Measurements from ENCODE around the gene ST6GALNAC1. TPM values are rescaled to one million over a fixed set of nuclear protein-coding genes. Genes with fewer than 3 reads are reported as not detected.

Gene ST6GALNAC1
- total and polyA plus RNA-seq, 2 of the 13 experiments (the other 11 are each of a cell fraction or from before 2014, with no cell fraction given): not detected

DNA sequence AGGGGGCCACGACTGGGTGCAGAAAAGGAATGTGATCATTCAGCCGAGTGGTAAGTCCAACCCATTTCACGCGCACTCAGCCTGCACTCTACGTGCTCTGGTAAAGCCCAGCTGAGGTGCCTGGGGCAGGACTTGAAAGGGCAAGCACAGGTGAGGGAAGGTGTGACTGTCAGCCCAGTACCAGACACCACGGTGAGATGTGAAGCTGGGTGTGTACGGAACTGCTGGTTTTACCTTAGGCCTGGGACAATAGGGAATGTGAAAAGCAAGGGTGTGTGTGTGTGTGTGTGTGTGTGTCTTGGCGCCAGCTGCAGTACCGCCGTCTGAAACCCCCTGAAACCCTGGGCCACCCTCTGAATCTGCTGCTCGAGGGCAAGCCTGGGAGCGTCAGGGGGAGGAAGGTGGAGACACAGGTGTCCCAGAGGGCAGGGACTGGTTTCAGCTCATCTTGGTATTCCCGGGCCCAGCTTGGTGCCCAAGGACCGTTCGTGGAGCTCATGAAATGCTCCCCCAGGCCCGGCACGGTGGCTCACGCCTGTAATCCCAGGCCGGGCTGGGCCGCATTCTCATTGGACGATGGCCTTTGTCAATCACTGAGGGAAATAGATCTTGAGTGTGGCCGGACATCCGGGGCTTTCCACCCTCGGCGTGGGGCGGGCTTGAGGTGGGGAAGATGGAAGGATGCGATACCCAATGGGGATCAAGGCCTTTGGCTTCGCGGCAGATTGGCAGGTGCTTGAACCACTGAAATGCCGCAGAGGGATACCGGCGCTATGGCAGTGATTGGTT is 27.8 kb upstream of the ST6GALNAC1 start (continued):
- peak; percentile 73; the same call in 1 of the 2 replicates for TF ChIP-seq ETV5 (CRISPR knock-in tag; IDR thresholded peaks at IDR 0.05; ENCODE audit: borderline replicate concordance)
- TF ChIP-seq ZNF543 (CRISPR knock-in tag; IDR thresholded peaks at IDR 0.05): no peak
- TF ChIP-seq ZC3H4 (CRISPR knock-in tag; IDR thresholded peaks at IDR 0.05; ENCODE audit: borderline replicate concordance): no peak
- peak; percentile 33; the same call in 1 of the 2 replicates for TF ChIP-seq MEIS2 (CRISPR knock-in tag; IDR thresholded peaks at IDR 0.05)
- no peak for TF ChIP-seq CBX2 (IDR thresholded peaks at IDR 0.05; ENCODE audit: low read depth, low read length)
- 0 out of 2 replicates have a peak, but pooled peaks have one; percentile 55 for TF ChIP-seq CBX2 (CRISPR knock-in tag; IDR thresholded peaks at IDR 0.05; ENCODE audit: low read depth)
- TF ChIP-seq KDM6A (CRISPR knock-in tag; IDR thresholded peaks at IDR 0.05; ENCODE audit: low read depth): peak; percentile 30; the same call in 1 of the 2 replicates
- TF ChIP-seq ZNF672 (CRISPR knock-in tag; IDR thresholded peaks at IDR 0.05): no peak
- TF ChIP-seq, protein P1, sequence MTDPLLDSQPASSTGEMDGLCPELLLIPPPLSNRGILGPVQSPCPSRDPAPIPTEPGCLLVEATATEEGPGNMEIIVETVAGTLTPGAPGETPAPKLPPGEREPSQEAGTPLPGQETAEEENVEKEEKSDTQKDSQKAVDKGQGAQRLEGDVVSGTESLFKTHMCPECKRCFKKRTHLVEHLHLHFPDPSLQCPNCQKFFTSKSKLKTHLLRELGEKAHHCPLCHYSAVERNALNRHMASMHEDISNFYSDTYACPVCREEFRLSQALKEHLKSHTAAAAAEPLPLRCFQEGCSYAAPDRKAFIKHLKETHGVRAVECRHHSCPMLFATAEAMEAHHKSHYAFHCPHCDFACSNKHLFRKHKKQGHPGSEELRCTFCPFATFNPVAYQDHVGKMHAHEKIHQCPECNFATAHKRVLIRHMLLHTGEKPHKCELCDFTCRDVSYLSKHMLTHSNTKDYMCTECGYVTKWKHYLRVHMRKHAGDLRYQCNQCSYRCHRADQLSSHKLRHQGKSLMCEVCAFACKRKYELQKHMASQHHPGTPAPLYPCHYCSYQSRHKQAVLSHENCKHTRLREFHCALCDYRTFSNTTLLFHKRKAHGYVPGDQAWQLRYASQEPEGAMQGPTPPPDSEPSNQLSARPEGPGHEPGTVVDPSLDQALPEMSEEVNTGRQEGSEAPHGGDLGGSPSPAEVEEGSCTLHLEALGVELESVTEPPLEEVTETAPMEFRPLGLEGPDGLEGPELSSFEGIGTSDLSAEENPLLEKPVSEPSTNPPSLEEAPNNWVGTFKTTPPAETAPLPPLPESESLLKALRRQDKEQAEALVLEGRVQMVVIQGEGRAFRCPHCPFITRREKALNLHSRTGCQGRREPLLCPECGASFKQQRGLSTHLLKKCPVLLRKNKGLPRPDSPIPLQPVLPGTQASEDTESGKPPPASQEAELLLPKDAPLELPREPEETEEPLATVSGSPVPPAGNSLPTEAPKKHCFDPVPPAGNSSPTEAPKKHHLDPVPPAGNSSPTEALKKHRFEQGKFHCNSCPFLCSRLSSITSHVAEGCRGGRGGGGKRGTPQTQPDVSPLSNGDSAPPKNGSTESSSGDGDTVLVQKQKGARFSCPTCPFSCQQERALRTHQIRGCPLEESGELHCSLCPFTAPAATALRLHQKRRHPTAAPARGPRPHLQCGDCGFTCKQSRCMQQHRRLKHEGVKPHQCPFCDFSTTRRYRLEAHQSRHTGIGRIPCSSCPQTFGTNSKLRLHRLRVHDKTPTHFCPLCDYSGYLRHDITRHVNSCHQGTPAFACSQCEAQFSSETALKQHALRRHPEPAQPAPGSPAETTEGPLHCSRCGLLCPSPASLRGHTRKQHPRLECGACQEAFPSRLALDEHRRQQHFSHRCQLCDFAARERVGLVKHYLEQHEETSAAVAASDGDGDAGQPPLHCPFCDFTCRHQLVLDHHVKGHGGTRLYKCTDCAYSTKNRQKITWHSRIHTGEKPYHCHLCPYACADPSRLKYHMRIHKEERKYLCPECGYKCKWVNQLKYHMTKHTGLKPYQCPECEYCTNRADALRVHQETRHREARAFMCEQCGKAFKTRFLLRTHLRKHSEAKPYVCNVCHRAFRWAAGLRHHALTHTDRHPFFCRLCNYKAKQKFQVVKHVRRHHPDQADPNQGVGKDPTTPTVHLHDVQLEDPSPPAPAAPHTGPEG (CRISPR knock-in tag; IDR thresholded peaks at IDR 0.05): peak; percentile 74; the same call in 1 of the 2 replicates
- TF ChIP-seq GLI4 (CRISPR knock-in tag; IDR thresholded peaks at IDR 0.05; ENCODE audit: borderline replicate concordance): peak; percentile 96; the same call in 1 of the 2 replicates
- TF ChIP-seq SPEN (CRISPR knock-in tag; IDR thresholded peaks at IDR 0.05; ENCODE audit: low read depth): peak; percentile 85
- peak; percentile 13; the same call in 1 of the 2 replicates for TF ChIP-seq SMAD3 (CRISPR knock-in tag; IDR thresholded peaks at IDR 0.05)
- no peak for TF ChIP-seq NFIC (IDR thresholded peaks at IDR 0.05; ENCODE audit: low read length)
- peak; percentile 75 for TF ChIP-seq SRSF1 (optimal IDR thresholded peaks at IDR 0.05; ENCODE audit: low read depth, low read length)
- TF ChIP-seq, protein P2, sequence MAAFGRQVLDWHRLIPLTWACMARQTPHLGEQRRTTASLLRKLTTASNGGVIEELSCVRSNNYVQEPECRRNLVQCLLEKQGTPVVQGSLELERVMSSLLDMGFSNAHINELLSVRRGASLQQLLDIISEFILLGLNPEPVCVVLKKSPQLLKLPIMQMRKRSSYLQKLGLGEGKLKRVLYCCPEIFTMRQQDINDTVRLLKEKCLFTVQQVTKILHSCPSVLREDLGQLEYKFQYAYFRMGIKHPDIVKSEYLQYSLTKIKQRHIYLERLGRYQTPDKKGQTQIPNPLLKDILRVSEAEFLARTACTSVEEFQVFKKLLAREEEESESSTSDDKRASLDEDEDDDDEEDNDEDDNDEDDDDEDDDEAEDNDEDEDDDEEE (CRISPR knock-in tag; IDR thresholded peaks at IDR 0.05): peak; percentile 89; the same call in 1 of the 2 replicates
- TF ChIP-seq RELA (CRISPR knock-in tag; IDR thresholded peaks at IDR 0.05): peak; percentile 68; the same call in 1 of the 2 replicates
- peak; percentile 52; the same call in 1 of the 2 replicates for TF ChIP-seq POLR2AphosphoS5 (IDR thresholded peaks at IDR 0.05; ENCODE audit: low read depth, low read length)
- TF ChIP-seq, protein P3, sequence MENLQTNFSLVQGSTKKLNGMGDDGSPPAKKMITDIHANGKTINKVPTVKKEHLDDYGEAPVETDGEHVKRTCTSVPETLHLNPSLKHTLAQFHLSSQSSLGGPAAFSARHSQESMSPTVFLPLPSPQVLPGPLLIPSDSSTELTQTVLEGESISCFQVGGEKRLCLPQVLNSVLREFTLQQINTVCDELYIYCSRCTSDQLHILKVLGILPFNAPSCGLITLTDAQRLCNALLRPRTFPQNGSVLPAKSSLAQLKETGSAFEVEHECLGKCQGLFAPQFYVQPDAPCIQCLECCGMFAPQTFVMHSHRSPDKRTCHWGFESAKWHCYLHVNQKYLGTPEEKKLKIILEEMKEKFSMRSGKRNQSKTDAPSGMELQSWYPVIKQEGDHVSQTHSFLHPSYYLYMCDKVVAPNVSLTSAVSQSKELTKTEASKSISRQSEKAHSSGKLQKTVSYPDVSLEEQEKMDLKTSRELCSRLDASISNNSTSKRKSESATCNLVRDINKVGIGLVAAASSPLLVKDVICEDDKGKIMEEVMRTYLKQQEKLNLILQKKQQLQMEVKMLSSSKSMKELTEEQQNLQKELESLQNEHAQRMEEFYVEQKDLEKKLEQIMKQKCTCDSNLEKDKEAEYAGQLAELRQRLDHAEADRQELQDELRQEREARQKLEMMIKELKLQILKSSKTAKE (CRISPR knock-in tag; IDR thresholded peaks at IDR 0.05; ENCODE audit: borderline replicate concordance): peak; percentile 37; the same call in 1 of the 2 replicates
- TF ChIP-seq, protein P4, sequence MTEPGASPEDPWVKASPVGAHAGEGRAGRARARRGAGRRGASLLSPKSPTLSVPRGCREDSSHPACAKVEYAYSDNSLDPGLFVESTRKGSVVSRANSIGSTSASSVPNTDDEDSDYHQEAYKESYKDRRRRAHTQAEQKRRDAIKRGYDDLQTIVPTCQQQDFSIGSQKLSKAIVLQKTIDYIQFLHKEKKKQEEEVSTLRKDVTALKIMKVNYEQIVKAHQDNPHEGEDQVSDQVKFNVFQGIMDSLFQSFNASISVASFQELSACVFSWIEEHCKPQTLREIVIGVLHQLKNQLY (CRISPR knock-in tag; IDR thresholded peaks at IDR 0.05): peak; percentile 94; the same call in 1 of the 2 replicates
- no peak for TF ChIP-seq PTBP1 (IDR thresholded peaks at IDR 0.05; ENCODE audit: low read depth, low read length, poor library complexity, severe bottlenecking)

Measured in HepG2 (cell line).